Sigmoid colon (tissue), 7 donors: ENCODE results near the gene CWH43. TPM values are rescaled to one million over a fixed set of nuclear protein-coding genes. Genes with fewer than 3 reads are reported as not detected.

Experiments used
- DNase-seq: peaks from one replicate; pipeline ENCODE4 v3.0.0-alpha.2; 2019
- H3K27ac ChIP-seq, 4 donors: fragments of 200-600 bp; sonication (generic); one replicate each; pipeline ENCODE4 v1.5.1; 2016 to 2019; ENCODE audit warnings: mild to moderate bottlenecking in 1 of 4
- H3K27me3 ChIP-seq, 3 donors: fragments of 200-600 bp; sonication (generic); one replicate each; pipeline ENCODE4 v1.5.1; 2019; ENCODE audit warnings: mild to moderate bottlenecking in 1 of 3
- H3K36me3 ChIP-seq, 4 donors: fragments of 200-600 bp; sonication (generic); one replicate each; pipeline ENCODE4 v1.5.1; 2016 to 2019
- H3K4me1 ChIP-seq, 4 donors: fragments of 200-600 bp; sonication (generic); one replicate each; pipeline ENCODE4 v1.5.1; 2017 to 2019
- H3K4me3 ChIP-seq, 4 donors: fragments of 200-600 bp; sonication (generic); one replicate each; pipeline ENCODE4 v1.5.1; 2017 to 2019; ENCODE audit warnings: mild to moderate bottlenecking in 2 of 4, moderate library complexity in 1 of 4
- H3K9me3 ChIP-seq, 4 donors: fragments of 200-600 bp in 3 of 4; sonication (generic) in 3 of 4; one replicate each; pipeline versions ENCODE4 v1.5.1 to v1.6.1; 2013 to 2019
- CTCF ChIP-seq, 4 experiments: fragments of 450-650 bp in 3 of 4; fragments of 200-600 bp in 1 of 4; IDR thresholded peaks; one replicate each; pipeline ENCODE4 v1.5.1; 2016 to 2019; ENCODE audit warnings: antibody characterized with exemption in 4 of 4, mild to moderate bottlenecking in 3 of 4, moderate library complexity in 2 of 4
- EP300 ChIP-seq, 4 donors: sonication (generic); formaldehyde crosslinking; IDR thresholded peaks; one replicate each; pipeline ENCODE4 v1.6.1; 2017; ENCODE audit warnings: antibody characterized with exemption in 4 of 4
- POLR2A ChIP-seq, 2 donors: fragments of 450-650 bp; IDR thresholded peaks; one replicate each; pipeline ENCODE4 v1.6.1; 2016; ENCODE audit warnings: antibody characterized with exemption in 2 of 2, mild to moderate bottlenecking in 2 of 2, moderate library complexity in 2 of 2
- POLR2AphosphoS5 ChIP-seq, 4 donors: sonication (generic); formaldehyde crosslinking; IDR thresholded peaks; one replicate each; pipeline ENCODE4 v1.6.1; 2017; ENCODE audit warnings: antibody characterized with exemption in 4 of 4
- WGBS, 2 donors: extraction: QIAGEN DNeasy Blood & Tissue Kit; methylation state at CpG; one replicate each; pipeline ENCODE4 v1.1.7; 2013; 5-methylcytosine and 5-hydroxymethylcytosine counted together
- intact Hi-C: fragments of 100-400 bp; cut with DNase I; formaldehyde crosslinking; loops from one replicate; pipeline ENCODE4 v1.15.1; 2023
- polyA plus RNA-seq, 3 donors: library from polyadenylated mRNA; stranded (reverse); fragments of 200-250 nt; gene quantifications; one replicate each; pipeline ENCODE4 v1.2.3, GENCODE V29; 2013
- total RNA-seq, 4 donors: library from RNA; depleted of rRNA; stranded (reverse); fragments of >200 nt; gene quantifications; one replicate each; pipeline ENCODE4 v1.1.0, GENCODE V29; 2016
- donor health status: healthy with polysubstance abuse.
- donor health status: Bipolar disorder and iron deficiency.
- donor health status: healthy.

Gene CWH43
- total and polyA plus RNA-seq, 7 donors = 2.4 to 9.1 (median 4.6) TPM; not detected in 4

- intact Hi-C loops = no loop called here
- no peak for TF ChIP-seq CTCF (IDR thresholded peaks at IDR 0.05)
- TF ChIP-seq EP300 (IDR thresholded peaks at IDR 0.05) = no peak
- no peak for TF ChIP-seq POLR2A (IDR thresholded peaks at IDR 0.05)
- no peak for TF ChIP-seq POLR2AphosphoS5 (IDR thresholded peaks at IDR 0.05)
- WGBS, 2 donors = 87 to 89% methylated on average over 3 of the region's 3 CpGs
- Histone ChIP-seq H3K4me3 (no peak overlapping the region), H3K9me3 (no peaks in the 10 kb centered on the region), H3K27ac (no peak overlapping the region), H3K4me1 (no peaks in the 10 kb centered on the region), H3K27me3 (no peaks in the 10 kb centered on the region), H3K36me3 (no peaks in the 10 kb centered on the region)
- no peak for DNase-seq
Measured at GRCh38 chr4:48997962-48998361, 11.9 kb downstream of the CWH43 start.

- TF ChIP-seq CTCF (IDR thresholded peaks at IDR 0.05) = no peak
- no peak for TF ChIP-seq POLR2AphosphoS5 (IDR thresholded peaks at IDR 0.05)
- H3K4me3 ChIP-seq = no peak overlapping the region
- WGBS, 2 donors = 90 to 91% methylated on average over 6 of the region's 6 CpGs
- H3K27me3 ChIP-seq = no peaks in the 10 kb centered on the region
- intact Hi-C loops = no loop called here
- H3K36me3 ChIP-seq = no peaks in the 10 kb centered on the region
- H3K9me3 ChIP-seq = no peaks in the 10 kb centered on the region
- DNase-seq = no peak
- H3K4me1 ChIP-seq = no peaks in the 10 kb centered on the region
- H3K27ac ChIP-seq = no peak overlapping the region
Measured at GRCh38 chr4:48998440-48998839, 12.4 kb downstream of the CWH43 start.

- Histone ChIP-seq H3K27ac (no peak overlapping the region), H3K4me1 (no peaks in the 10 kb centered on the region), H3K9me3 (no peaks in the 10 kb centered on the region), H3K4me3 (no peak overlapping the region), H3K27me3 (no peaks in the 10 kb centered on the region), H3K36me3 (no peaks in the 10 kb centered on the region)
- DNase-seq = no peak
- no peak for TF ChIP-seq CTCF (IDR thresholded peaks at IDR 0.05)
- no peak for TF ChIP-seq EP300 (IDR thresholded peaks at IDR 0.05)
- TF ChIP-seq POLR2AphosphoS5 (IDR thresholded peaks at IDR 0.05) = no peak
- no peak for TF ChIP-seq POLR2A (IDR thresholded peaks at IDR 0.05)
- intact Hi-C loops = no loop called here
Measured at GRCh38 chr4:49000806-49001205, 14.7 kb downstream of the CWH43 start.

GRCh38 chr4:49002931-49003330, 16.9 kb downstream of the CWH43 start:
- DNase-seq = no peak
- H3K36me3 ChIP-seq = no peaks in the 10 kb centered on the region
- intact Hi-C loops = no loop called here
- H3K4me1 ChIP-seq = no peaks in the 10 kb centered on the region
- H3K27me3 ChIP-seq = no peaks in the 10 kb centered on the region
- H3K4me3 ChIP-seq = no peak overlapping the region
- no peak overlapping the region for H3K27ac ChIP-seq
- TF ChIP-seq POLR2AphosphoS5 (IDR thresholded peaks at IDR 0.05) (no peak), CTCF (IDR thresholded peaks at IDR 0.05) (no peak), POLR2A (IDR thresholded peaks at IDR 0.05) (no peak), EP300 (IDR thresholded peaks at IDR 0.05) (no peak)
- no peaks in the 10 kb centered on the region for H3K9me3 ChIP-seq

- Histone ChIP-seq H3K9me3 (peaks cover 0 to 13% (median 0%) of the 10 kb centered on the region in 4 donors), H3K4me1 (no peaks in the 10 kb centered on the region), H3K27ac (no peak overlapping the region), H3K36me3 (no peaks in the 10 kb centered on the region), H3K27me3 (no peaks in the 10 kb centered on the region), H3K4me3 (no peak overlapping the region)
- no peak for DNase-seq
- 91 to 95% methylated on average over 2 of the region's 2 CpGs for WGBS, 2 donors
- intact Hi-C loops = no loop called here
- no peak for TF ChIP-seq POLR2AphosphoS5 (IDR thresholded peaks at IDR 0.05)
- no peak for TF ChIP-seq POLR2A (IDR thresholded peaks at IDR 0.05)
- no peak for TF ChIP-seq CTCF (IDR thresholded peaks at IDR 0.05)
- no peak for TF ChIP-seq EP300 (IDR thresholded peaks at IDR 0.05)
Measured at GRCh38 chr4:49018718-49019295, 32.7 kb downstream of the CWH43 start.
